MCF 10A (cell line): ENCODE data around the gene GRB14. TPM values are rescaled to one million over a fixed set of nuclear protein-coding genes. Genes with fewer than 3 reads are reported as not detected.

Experiments
- BruUV-seq: library from RNA; stranded (reverse); fragments of 400-500 nt; replicated peaks from 2 replicates; lab custom pipeline; 2021; lab: Mats Ljungman, UMichigan
- CTCF ChIA-PET: fragments of 300-600 bp; sonication (Branson Sonifier 250); formaldehyde crosslinking; extraction: SDS; loops from one replicate; lab custom pipeline; 2021; ENCODE audit warnings: antibody characterized with exemption, inconsistent platforms; lab: Yijun Ruan, JAX
- POLR2A ChIA-PET: fragments of 300-600, 350-650 bp; sonication (Branson Sonifier 250); formaldehyde crosslinking; extraction: SDS; loops from one replicate; lab custom pipeline; 2020; ENCODE audit warnings: antibody characterized with exemption, inconsistent platforms; lab: Yijun Ruan, JAX
- DNase-seq: peaks from one replicate; pipeline ENCODE4 v3.0.0-alpha.2; 2018; ENCODE audit not compliant: unreplicated experiment
- H3K27ac Mint-ChIP-seq: one replicate; pipeline ENCODE4 v1.8.0; 2022; ENCODE audit warnings: mild to moderate bottlenecking, low read depth, mixed read lengths; ENCODE audit not compliant: unreplicated experiment
- H3K27me3 Mint-ChIP-seq: one replicate; pipeline ENCODE4 v1.8.0; 2022; ENCODE audit warnings: mixed read lengths; ENCODE audit not compliant: insufficient read depth, unreplicated experiment
- H3K36me3 Mint-ChIP-seq: one replicate; pipeline ENCODE4 v1.8.0; 2022; ENCODE audit warnings: mild to moderate bottlenecking, moderate library complexity, mixed read lengths; ENCODE audit not compliant: insufficient read depth, unreplicated experiment
- H3K4me1 Mint-ChIP-seq: one replicate; pipeline ENCODE4 v1.8.0; 2022; ENCODE audit warnings: mixed read lengths; ENCODE audit not compliant: insufficient read depth, unreplicated experiment
- H3K4me3 Mint-ChIP-seq: one replicate; pipeline ENCODE4 v1.8.0; 2022; ENCODE audit warnings: mild to moderate bottlenecking, moderate library complexity, mixed read lengths; ENCODE audit not compliant: unreplicated experiment
- H3K9me3 Mint-ChIP-seq: one replicate; pipeline ENCODE4 v1.8.0; 2022; ENCODE audit warnings: mixed read lengths; ENCODE audit not compliant: unreplicated experiment
- intact Hi-C: fragments of 100-400 bp; cut with micrococcal nuclease; formaldehyde crosslinking; loops from 2 replicates; pipeline ENCODE4 v1.14.1; 2022
- total RNA-seq: library from RNA; stranded (reverse); gene quantifications from 2 replicates; pipeline ENCODE4 v1.2.3, GENCODE V29; 2022
- TF ChIP-seq, protein P1 (sequence below): fragments of 200-600 bp; IDR thresholded peaks from one replicate; pipeline ENCODE4 v1.8.0; 2022; ENCODE audit warnings: antibody characterized with exemption, mild to moderate bottlenecking; ENCODE audit not compliant: unreplicated experiment

The GRB14 gene
- total RNA-seq, 1 experiment from 2014 or later: 2.0 TPM

- POLR2A ChIA-PET: no interaction called here
- TF ChIP-seq, protein P1, sequence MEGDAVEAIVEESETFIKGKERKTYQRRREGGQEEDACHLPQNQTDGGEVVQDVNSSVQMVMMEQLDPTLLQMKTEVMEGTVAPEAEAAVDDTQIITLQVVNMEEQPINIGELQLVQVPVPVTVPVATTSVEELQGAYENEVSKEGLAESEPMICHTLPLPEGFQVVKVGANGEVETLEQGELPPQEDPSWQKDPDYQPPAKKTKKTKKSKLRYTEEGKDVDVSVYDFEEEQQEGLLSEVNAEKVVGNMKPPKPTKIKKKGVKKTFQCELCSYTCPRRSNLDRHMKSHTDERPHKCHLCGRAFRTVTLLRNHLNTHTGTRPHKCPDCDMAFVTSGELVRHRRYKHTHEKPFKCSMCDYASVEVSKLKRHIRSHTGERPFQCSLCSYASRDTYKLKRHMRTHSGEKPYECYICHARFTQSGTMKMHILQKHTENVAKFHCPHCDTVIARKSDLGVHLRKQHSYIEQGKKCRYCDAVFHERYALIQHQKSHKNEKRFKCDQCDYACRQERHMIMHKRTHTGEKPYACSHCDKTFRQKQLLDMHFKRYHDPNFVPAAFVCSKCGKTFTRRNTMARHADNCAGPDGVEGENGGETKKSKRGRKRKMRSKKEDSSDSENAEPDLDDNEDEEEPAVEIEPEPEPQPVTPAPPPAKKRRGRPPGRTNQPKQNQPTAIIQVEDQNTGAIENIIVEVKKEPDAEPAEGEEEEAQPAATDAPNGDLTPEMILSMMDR: no peak
- CTCF ChIA-PET: no interaction called here
- Mint-ChIP-seq H3K36me3 (no peaks in the 10 kb centered on the region), H3K4me1 (peaks cover 19% of the 10 kb centered on the region), H3K4me3 (no peak overlapping the region), H3K9me3 (no peaks in the 10 kb centered on the region), H3K27me3 (no peaks in the 10 kb centered on the region), H3K27ac (no peak overlapping the region)
- no TSS peak for BruUV-seq
- peak; percentile 53 for DNase-seq
- intact Hi-C loops: no loop called here
Measured at GRCh38 chr2:164625378-164625971, 4.2 kb upstream of the GRB14 start.

- DNase-seq: no peak
- Mint-ChIP-seq H3K27me3 (no peaks in the 10 kb centered on the region), H3K4me1 (peaks cover 19% of the 10 kb centered on the region), H3K27ac (no peak overlapping the region), H3K36me3 (no peaks in the 10 kb centered on the region), H3K9me3 (no peaks in the 10 kb centered on the region), H3K4me3 (no peak overlapping the region)
- intact Hi-C loops: no loop called here
- CTCF ChIA-PET: interaction anchor here (0.6 to 1.5 kb wide), 2 partner anchors 64 to 393 kb away, joined by 3 read pairs; no protein-coding TSS in a partner anchor
- TF ChIP-seq, protein P1: no peak
- POLR2A ChIA-PET: no interaction called here
- no TSS peak for BruUV-seq
Measured at GRCh38 chr2:164624316-164624715, 3.0 kb upstream of the GRB14 start.

GRCh38 chr2:164622338-164623106 lies 1.2 kb upstream of the GRB14 start:
- Mint-ChIP-seq H3K36me3 (no peaks in the 10 kb centered on the region), H3K27ac (no peak overlapping the region), H3K27me3 (no peaks in the 10 kb centered on the region), H3K4me1 (peaks cover 20% of the 10 kb centered on the region), H3K4me3 (peak overlapping the region; percentile 72), H3K9me3 (no peaks in the 10 kb centered on the region)
- ChIA-PET POLR2A (interaction anchor here (0.5 to 1.0 kb wide), 2 partner anchors 38 to 1586 kb away, joined by 3 to 4 read pairs; no protein-coding TSS in a partner anchor), CTCF (interaction anchor here (0.6 to 1.3 kb wide), 3 partner anchors 61 to 956 kb away, joined by 3 to 4 read pairs (median 3); no protein-coding TSS in a partner anchor)
- TF ChIP-seq, protein P1: no peak
- DNase-seq: no peak
- intact Hi-C loops: no loop called here
- BruUV-seq: no TSS peak

DNA sequence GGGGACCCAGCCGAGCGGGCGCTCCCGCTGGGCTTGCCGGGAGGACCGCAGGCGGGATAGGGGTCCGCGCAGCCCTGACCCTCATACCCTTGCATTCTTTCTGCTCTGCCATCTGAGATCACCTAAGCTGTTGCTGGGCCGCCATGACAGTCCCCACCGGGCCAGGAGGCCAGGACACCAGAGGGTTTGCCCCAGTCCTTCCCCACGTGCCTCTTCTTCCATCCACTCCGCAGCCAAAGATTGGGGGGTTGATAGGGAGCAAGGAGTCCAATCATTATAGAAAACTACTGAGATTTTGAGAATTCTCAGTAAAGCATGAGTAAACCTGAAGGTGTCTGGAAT lies 453 bp upstream of the GRB14 start:
- CTCF ChIA-PET: interaction anchor here (0.6 to 1.3 kb wide), 4 partner anchors 15 to 957 kb away, joined by 3 to 5 read pairs (median 4); no protein-coding TSS in a partner anchor
- TF ChIP-seq, protein P1: no peak
- Mint-ChIP-seq H3K27ac (no peak overlapping the region), H3K4me3 (peak overlapping the region; percentile 72), H3K36me3 (no peaks in the 10 kb centered on the region), H3K9me3 (no peaks in the 10 kb centered on the region), H3K27me3 (no peaks in the 10 kb centered on the region), H3K4me1 (peaks cover 24% of the 10 kb centered on the region)
- POLR2A ChIA-PET: interaction anchor here (1.0 to 1.4 kb wide), 2 partner anchors 39 to 288 kb away, joined by 3 to 4 read pairs; no protein-coding TSS in a partner anchor
- no TSS peak for BruUV-seq
- intact Hi-C loops: no loop called here
- DNase-seq: peak; percentile 20
